ENCODE data around the gene CMTR1.
A peak's percentile ranks its signal among the peaks of the same experiment; 100 is the strongest.

The CMTR1 gene

GRCh38 chr6:37488476-37488875 is 55.5 kb downstream of the CMTR1 start:
- DNase-seq (ENCODE audit: low read depth), result no peak
- TF ChIP-seq MYC (IDR thresholded peaks at IDR 0.05; ENCODE audit: low read depth, low read length), result no peak
- no peak overlapping the region for H3K4me3 ChIP-seq (ENCODE audit: low read depth, low read length)

GRCh38 chr6:37489697-37490336 is 56.8 kb downstream of the CMTR1 start:
- TF ChIP-seq MYC (IDR thresholded peaks at IDR 0.05; ENCODE audit: low read depth, low read length), result no peak
- TF ChIP-seq POLR2A (IDR thresholded peaks at IDR 0.05; ENCODE audit: extremely low read depth, insufficient read length), result no peak
- TF ChIP-seq, protein P1, sequence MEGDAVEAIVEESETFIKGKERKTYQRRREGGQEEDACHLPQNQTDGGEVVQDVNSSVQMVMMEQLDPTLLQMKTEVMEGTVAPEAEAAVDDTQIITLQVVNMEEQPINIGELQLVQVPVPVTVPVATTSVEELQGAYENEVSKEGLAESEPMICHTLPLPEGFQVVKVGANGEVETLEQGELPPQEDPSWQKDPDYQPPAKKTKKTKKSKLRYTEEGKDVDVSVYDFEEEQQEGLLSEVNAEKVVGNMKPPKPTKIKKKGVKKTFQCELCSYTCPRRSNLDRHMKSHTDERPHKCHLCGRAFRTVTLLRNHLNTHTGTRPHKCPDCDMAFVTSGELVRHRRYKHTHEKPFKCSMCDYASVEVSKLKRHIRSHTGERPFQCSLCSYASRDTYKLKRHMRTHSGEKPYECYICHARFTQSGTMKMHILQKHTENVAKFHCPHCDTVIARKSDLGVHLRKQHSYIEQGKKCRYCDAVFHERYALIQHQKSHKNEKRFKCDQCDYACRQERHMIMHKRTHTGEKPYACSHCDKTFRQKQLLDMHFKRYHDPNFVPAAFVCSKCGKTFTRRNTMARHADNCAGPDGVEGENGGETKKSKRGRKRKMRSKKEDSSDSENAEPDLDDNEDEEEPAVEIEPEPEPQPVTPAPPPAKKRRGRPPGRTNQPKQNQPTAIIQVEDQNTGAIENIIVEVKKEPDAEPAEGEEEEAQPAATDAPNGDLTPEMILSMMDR (IDR thresholded peaks at IDR 0.05; ENCODE audit: low read depth, low read length), result peak; percentile 31
- no peak overlapping the region for H3K4me3 ChIP-seq (ENCODE audit: low read depth, low read length)
- DNase-seq (ENCODE audit: low read depth), result peak; percentile 30

DNA sequence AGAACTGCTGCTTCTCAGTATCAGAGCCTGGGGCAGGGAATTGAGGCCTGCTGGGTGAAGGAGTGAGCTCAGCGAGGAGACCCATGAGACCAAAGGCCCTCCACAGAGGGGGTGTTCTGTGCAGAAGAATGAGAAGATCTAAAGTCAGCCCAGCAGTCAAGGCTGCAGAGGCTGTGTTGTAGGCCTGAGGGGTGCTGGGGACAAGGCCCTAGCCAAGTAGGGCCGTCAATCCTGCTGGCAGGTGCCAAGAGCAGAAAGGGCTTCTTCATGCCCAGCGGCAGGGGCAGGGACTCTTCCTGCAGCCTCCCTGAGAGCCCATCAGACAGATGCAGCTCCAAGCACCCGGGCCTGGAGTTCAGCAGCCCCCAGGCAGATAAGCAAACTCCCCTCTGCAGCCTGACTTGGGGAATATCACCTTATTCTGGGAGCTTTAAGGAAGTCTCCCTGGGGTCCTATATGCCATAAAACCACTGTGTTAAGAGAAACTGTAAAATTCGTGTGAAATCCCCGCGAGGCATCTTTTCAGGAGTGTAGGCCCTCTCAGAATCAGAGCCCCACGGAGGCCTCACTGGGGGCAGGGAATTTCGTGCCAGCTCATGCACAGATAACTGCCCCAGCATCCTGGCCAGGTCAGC is 57.6 kb downstream of the CMTR1 start:
- TF ChIP-seq, protein P1 (IDR thresholded peaks at IDR 0.05; ENCODE audit: low read depth, low read length), result no peak
- TF ChIP-seq MAX (IDR thresholded peaks at IDR 0.05; ENCODE audit: low read depth, low read length) (no peak), POLR2A (IDR thresholded peaks at IDR 0.05; ENCODE audit: extremely low read depth, insufficient read length) (no peak), MYC (IDR thresholded peaks at IDR 0.05; ENCODE audit: low read depth, low read length) (no peak)
- H3K4me3 ChIP-seq (ENCODE audit: low read depth, low read length), result no peak overlapping the region
- no peak for DNase-seq (ENCODE audit: low read depth)

GRCh38 chr6:37491171-37491829 is 58.3 kb downstream of the CMTR1 start:
- no peak for DNase-seq (ENCODE audit: low read depth)
- H3K4me3 ChIP-seq (ENCODE audit: low read depth, low read length), result no peak overlapping the region
- no peak for TF ChIP-seq POLR2A (IDR thresholded peaks at IDR 0.05; ENCODE audit: extremely low read depth, insufficient read length)

DNA sequence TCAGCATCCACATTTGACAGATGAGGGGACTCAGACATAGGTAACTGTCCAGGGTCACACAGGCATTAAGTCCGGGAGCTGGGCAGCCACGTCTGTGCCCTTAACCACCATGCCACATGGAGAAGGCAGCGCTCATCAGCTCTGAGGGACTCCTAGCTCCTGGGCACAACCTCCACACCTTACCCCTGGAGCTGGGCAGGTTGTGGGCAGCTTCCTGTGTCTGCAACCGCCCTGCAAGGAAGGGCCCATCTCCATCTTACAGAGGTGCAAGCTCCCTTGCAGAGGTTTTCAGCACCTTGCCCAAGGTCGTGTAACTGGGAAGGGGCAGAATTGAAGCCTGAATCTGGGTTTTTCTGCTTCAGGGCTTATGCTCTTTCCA is 58.8 kb downstream of the CMTR1 start:
- no peak for DNase-seq (ENCODE audit: low read depth)
- H3K4me3 ChIP-seq (ENCODE audit: low read depth, low read length), result no peak overlapping the region
- TF ChIP-seq, protein P1 (IDR thresholded peaks at IDR 0.05; ENCODE audit: low read depth, low read length), result no peak
- no peak for TF ChIP-seq MAX (IDR thresholded peaks at IDR 0.05; ENCODE audit: low read depth, low read length)
- no peak for TF ChIP-seq MYC (IDR thresholded peaks at IDR 0.05; ENCODE audit: low read depth, low read length)
- no peak for TF ChIP-seq POLR2A (IDR thresholded peaks at IDR 0.05; ENCODE audit: extremely low read depth, insufficient read length)

GRCh38 chr6:37492236-37492972 is 59.4 kb downstream of the CMTR1 start:
- no peak for DNase-seq (ENCODE audit: low read depth)
- TF ChIP-seq MYC (IDR thresholded peaks at IDR 0.05; ENCODE audit: low read depth, low read length) (no peak), POLR2A (IDR thresholded peaks at IDR 0.05; ENCODE audit: extremely low read depth, insufficient read length) (no peak), MAX (IDR thresholded peaks at IDR 0.05; ENCODE audit: low read depth, low read length) (no peak)
- TF ChIP-seq, protein P1 (IDR thresholded peaks at IDR 0.05; ENCODE audit: low read depth, low read length), result no peak
- H3K4me3 ChIP-seq (ENCODE audit: low read depth, low read length), result no peak overlapping the region
